GM12878 (cell line): ENCODE results near the gene TSPAN16. TPM values are rescaled to one million over a fixed set of nuclear protein-coding genes. Genes with fewer than 3 reads are reported as not detected.

Experiments used
- ATAC-seq: fragments of 200-7000 bp; cut with Tn5 transposase; 3 replicates; pipeline ENCODE4 v1.9.1; 2020; ENCODE audit warnings: mild to moderate bottlenecking, moderate library complexity
- BruUV-seq: library from RNA; stranded (reverse); fragments of 400-500 nt; replicated peaks from 2 replicates; lab custom pipeline; 2021; lab: Mats Ljungman, UMichigan
- CTCF ChIA-PET: fragments of 300-600 bp; sonication (Branson Sonifier 250); formaldehyde crosslinking; extraction: SDS; loops from one replicate; lab custom pipeline; 2021; ENCODE audit warnings: inconsistent platforms; lab: Yijun Ruan, JAX
- POLR2A ChIA-PET: fragments of 350-600 bp; formaldehyde crosslinking; extraction: SDS; loops from one replicate; lab custom pipeline; 2021; ENCODE audit warnings: inconsistent platforms; lab: Charles Lee
- RAD21 ChIA-PET: fragments of 300-600 bp; sonication (Branson Sonifier 250); formaldehyde crosslinking; loops from one replicate; lab custom pipeline; 2023; ENCODE audit warnings: antibody characterized with exemption; ENCODE audit not compliant: unreplicated experiment; lab: Charles Lee
- SMC1A ChIA-PET: fragments of 300-600 bp; sonication (Branson Sonifier 250); formaldehyde crosslinking; loops from one replicate; lab custom pipeline; 2023; ENCODE audit not compliant: unreplicated experiment, uncharacterized antibody; lab: Charles Lee
- DNase-seq: peaks from one replicate; pipeline ENCODE4 v3.0.0-alpha.2; 2011; ENCODE audit warnings: low read depth, low spot score
- FAIRE-seq: peaks from 3 replicates; lab custom pipeline; 2011; peaks lifted over from hg19 to GRCh38; lab: Jason Lieb, UNC
- H2AFZ ChIP-seq: 2 replicates; pipeline ENCODE4 v1.6.0; 2011; ENCODE audit warnings: low read depth, low read length, control low read depth; ENCODE audit not compliant: control insufficient read depth
- H3K27ac ChIP-seq: 2 replicates; pipeline ENCODE4 v1.5.1; 2011; ENCODE audit warnings: control low read depth; ENCODE audit not compliant: control insufficient read depth, insufficient read depth
- H3K27me3 ChIP-seq, 2 experiments: replicated peaks in 1 of 2; 2 replicates each; pipeline versions ENCODE4 v1.6.0 to v1.6.1; 2011; ENCODE audit warnings: low read length in 1 of 2; ENCODE audit not compliant: control insufficient read depth in 2 of 2, insufficient read depth in 2 of 2
- H3K36me3 ChIP-seq, 2 experiments: 2 replicates each; pipeline ENCODE4 v1.5.1; 2011; ENCODE audit warnings: low read length in 1 of 2; ENCODE audit not compliant: control insufficient read depth in 2 of 2, insufficient read depth in 2 of 2
- H3K4me1 ChIP-seq: 2 replicates; pipeline ENCODE4 v1.6.1; 2011; ENCODE audit warnings: mild to moderate bottlenecking, low read length, moderate library complexity, mixed read lengths; ENCODE audit not compliant: control insufficient read depth, insufficient read depth
- H3K4me2 ChIP-seq: 2 replicates; pipeline ENCODE4 v1.6.0; 2011; ENCODE audit warnings: control low read depth; ENCODE audit not compliant: control insufficient read depth, insufficient read depth
- H3K4me3 ChIP-seq: fragments of 200-600 bp; sonication (generic); 2 replicates; pipeline ENCODE4 v1.5.1; 2016
- H3K79me2 ChIP-seq: 2 replicates; pipeline ENCODE4 v1.6.0; 2011; ENCODE audit warnings: low read length; ENCODE audit not compliant: control insufficient read depth, insufficient read depth
- H3K9ac ChIP-seq: 2 replicates; pipeline ENCODE4 v1.8.0; 2011; ENCODE audit warnings: low read length, control low read depth, mixed read lengths; ENCODE audit not compliant: control insufficient read depth, insufficient read depth
- H3K9me3 ChIP-seq: replicated peaks from 3 replicates; pipeline ENCODE4 v1.5.1; 2011; ENCODE audit warnings: mild to moderate bottlenecking, low read length; ENCODE audit not compliant: control insufficient read depth, insufficient read depth
- H4K20me1 ChIP-seq: 2 replicates; pipeline ENCODE4 v1.6.0; 2011; ENCODE audit not compliant: control insufficient read depth, insufficient read depth
- HDGF ChIP-seq: fragments of 450-650 bp; IDR thresholded peaks from 2 replicates; pipeline ENCODE4 v1.6.1; 2016; ENCODE audit warnings: antibody characterized with exemption
- PAX5 ChIP-seq: IDR thresholded peaks from 2 replicates; pipeline ENCODE4 v1.6.1; 2011; ENCODE audit warnings: low read depth, low read length, borderline replicate concordance
- ZNF592 ChIP-seq: fragments of 450-650 bp; IDR thresholded peaks from 2 replicates; pipeline ENCODE4 v1.6.1; 2017; ENCODE audit warnings: mild to moderate bottlenecking, moderate library complexity
- WGBS: methylation state at CpG from one replicate; pipeline ENCODE4 v1.1.6; 2016; ENCODE audit warnings: low lambda C conversion rate; ENCODE audit not compliant: insufficient replicate concordance, insufficient coverage; ENCODE audit errors: missing lambda C conversion rate; 5-methylcytosine and 5-hydroxymethylcytosine counted together
- in situ Hi-C: fragments of 300-500 bp; cut with MboI; formaldehyde crosslinking; loops from 9 replicates; pipeline ENCODE4 v1.14.3; 2018; ENCODE audit warnings: mixed read lengths
- intact Hi-C: fragments of 100-400 bp; cut with micrococcal nuclease; formaldehyde crosslinking; loops from one replicate; pipeline ENCODE4 v1.14.2; 2022; ENCODE audit not compliant: unreplicated experiment
- polyA plus RNA-seq, 11 experiments: library from polyadenylated mRNA; depleted of rRNA in 4 of 11; unstranded in 6 of 11; stranded (reverse) in 5 of 11; fragments of >200 nt; fragmentation: Nextera tagmentation in 4 of 11; fragmentation: Illumina TruSeq in 1 of 11; extraction: Ambion mirVana in 4 of 11; extraction: Trizol in 1 of 11; gene quantifications; 1 replicate in 1 of 11; 2 replicates in 10 of 11; pipeline versions ENCODE4 v1.2.1 to v1.2.3, GENCODE V29; 2011 to 2016; ENCODE audit warnings: inconsistent platforms in 2 of 11, missing spikeins in 2 of 11, low read depth in 1 of 11
- total RNA-seq, 4 experiments: library from RNA; depleted of rRNA in 3 of 4; stranded (reverse); fragments of >200 nt in 3 of 4; fragmentation: Illumina TruSeq in 1 of 4; extraction: Trizol in 1 of 4; gene quantifications; 2 replicates each; pipeline versions ENCODE4 v1.2.1 to v1.2.3, GENCODE V29; 2013 to 2021

Gene TSPAN16
- total and polyA plus RNA-seq, 10 of the 15 experiments (the other 5 are each of a cell fraction or from before 2014, with no cell fraction given), result not detected

GRCh38 chr19:11361771-11362731 lies 66.1 kb downstream of the TSPAN16 start (continued):
- TF ChIP-seq ZNF592, result no peak
- no peak for TF ChIP-seq HDGF

GRCh38 chr19:11363881-11364280 lies 67.9 kb downstream of the TSPAN16 start:
- no TSS peak for BruUV-seq
- Histone ChIP-seq H3K36me3 (no peaks in the 10 kb centered on the region), H3K4me1 (no peaks in the 10 kb centered on the region), H3K79me2 (no peaks in the 10 kb centered on the region), H3K27ac (no peak overlapping the region), H3K27me3 (no peaks in the 10 kb centered on the region), H3K9ac (no peak overlapping the region), H3K4me2 (no peak overlapping the region), H3K4me3 (no peak overlapping the region), H3K9me3 (no peaks in the 10 kb centered on the region), H4K20me1 (no peaks in the 10 kb centered on the region), H2AFZ (no peak overlapping the region)
- TF ChIP-seq PAX5, result no peak
- DNase-seq (no peak), ATAC-seq (no peak), FAIRE-seq (no peak)
- ChIA-PET SMC1A (no interaction called here), RAD21 (interaction anchor here (1.4 kb wide), 1 partner anchor 10 kb away, joined by 5 read pairs; the partner anchor contains the start of gene SWSAP1), POLR2A (no interaction called here), CTCF (interaction anchor here (1.3 kb wide), 1 partner anchor 14 kb away, joined by 3 read pairs; no protein-coding TSS in a partner anchor)
- in situ Hi-C loops, result no loop called here
- intact Hi-C loops, result no loop called here
- WGBS, result 97% methylated on average over 10 of the region's 10 CpGs
